ENCODE measurements around the gene ICA1. TPM values are rescaled to one million over a fixed set of nuclear protein-coding genes. Genes with fewer than 3 reads are reported as not detected.

The ICA1 gene
- polyA plus RNA-seq, 1 experiment = not detected

DNA sequence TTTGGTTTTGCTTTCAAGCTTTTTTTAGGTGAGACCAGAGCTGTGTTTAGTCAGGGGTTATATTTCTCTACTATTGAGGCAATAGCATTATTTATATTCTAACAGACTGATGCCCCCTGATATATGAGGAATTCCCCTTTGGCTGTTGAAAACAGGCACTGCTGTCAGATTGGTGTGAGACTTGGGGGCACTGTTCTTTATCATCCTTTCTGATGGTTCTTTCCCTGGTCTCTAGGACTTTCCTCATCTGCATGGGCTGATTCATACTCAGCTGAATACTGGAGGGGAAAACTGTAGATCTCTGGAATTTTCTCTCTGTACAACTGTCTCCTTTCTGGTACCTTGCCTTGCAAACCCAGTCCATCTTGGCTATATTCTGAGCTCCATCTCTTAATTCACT is 10.0 kb upstream of the ICA1 start:
- POLR2A ChIA-PET = no interaction called here
- TF ChIP-seq, protein P1, sequence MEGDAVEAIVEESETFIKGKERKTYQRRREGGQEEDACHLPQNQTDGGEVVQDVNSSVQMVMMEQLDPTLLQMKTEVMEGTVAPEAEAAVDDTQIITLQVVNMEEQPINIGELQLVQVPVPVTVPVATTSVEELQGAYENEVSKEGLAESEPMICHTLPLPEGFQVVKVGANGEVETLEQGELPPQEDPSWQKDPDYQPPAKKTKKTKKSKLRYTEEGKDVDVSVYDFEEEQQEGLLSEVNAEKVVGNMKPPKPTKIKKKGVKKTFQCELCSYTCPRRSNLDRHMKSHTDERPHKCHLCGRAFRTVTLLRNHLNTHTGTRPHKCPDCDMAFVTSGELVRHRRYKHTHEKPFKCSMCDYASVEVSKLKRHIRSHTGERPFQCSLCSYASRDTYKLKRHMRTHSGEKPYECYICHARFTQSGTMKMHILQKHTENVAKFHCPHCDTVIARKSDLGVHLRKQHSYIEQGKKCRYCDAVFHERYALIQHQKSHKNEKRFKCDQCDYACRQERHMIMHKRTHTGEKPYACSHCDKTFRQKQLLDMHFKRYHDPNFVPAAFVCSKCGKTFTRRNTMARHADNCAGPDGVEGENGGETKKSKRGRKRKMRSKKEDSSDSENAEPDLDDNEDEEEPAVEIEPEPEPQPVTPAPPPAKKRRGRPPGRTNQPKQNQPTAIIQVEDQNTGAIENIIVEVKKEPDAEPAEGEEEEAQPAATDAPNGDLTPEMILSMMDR (IDR thresholded peaks at IDR 0.05; ENCODE audit: low read depth, low read length) = no peak

DNA sequence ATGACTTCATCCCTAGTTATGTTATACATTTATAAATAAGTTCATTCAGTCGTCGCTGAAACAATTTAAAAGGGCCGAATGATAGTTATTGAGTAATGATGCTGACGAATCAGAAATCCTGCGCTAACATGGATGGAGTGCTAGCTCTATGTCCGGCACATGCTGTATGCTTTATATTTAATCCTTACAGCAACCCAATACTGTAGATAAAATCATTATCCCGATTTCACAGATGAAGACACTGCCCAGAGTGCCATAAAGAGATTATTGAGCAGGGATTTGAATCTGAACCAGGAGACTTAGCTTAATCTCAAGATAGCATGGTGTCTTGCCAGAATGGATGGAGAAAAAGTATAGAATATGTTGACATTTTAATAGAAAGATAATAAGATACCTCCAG is 1.1 kb upstream of the ICA1 start:
- Histone ChIP-seq H3K27ac (ENCODE audit: low read depth, low read length) (no peak overlapping the region), H3K9me3 (ENCODE audit: control insufficient read depth, insufficient read depth, low read length) (no peaks in the 10 kb centered on the region; the same call in 1 of the 2 replicates), H3K27me3 (ENCODE audit: control insufficient read depth, insufficient read depth, low read length) (peaks cover 8% of the 10 kb centered on the region), H3K4me3 (ENCODE audit: low read depth, low read length) (no peak overlapping the region)
- TF ChIP-seq, protein P1 (IDR thresholded peaks at IDR 0.05; ENCODE audit: low read depth, low read length) = no peak
- no peak for DNase-seq (ENCODE audit: low read depth, low spot score)
- POLR2A ChIA-PET = no interaction called here
- CTCF ChIA-PET = interaction anchor here (0.8 kb wide), 1 partner anchor 699 kb away, joined by 3 read pairs; no protein-coding TSS in a partner anchor

More for the DNA sequence above, 10.0 kb upstream of the ICA1 start:
- CTCF ChIA-PET = no interaction called here
- no peaks in the 10 kb centered on the region for H3K27me3 ChIP-seq (ENCODE audit: control insufficient read depth, insufficient read depth, low read length)
- H3K9me3 ChIP-seq (ENCODE audit: control insufficient read depth, insufficient read depth, low read length) = no peaks in the 10 kb centered on the region
- H3K4me3 ChIP-seq (ENCODE audit: low read depth, low read length) = no peak overlapping the region
- no peak for DNase-seq (ENCODE audit: low read depth, low spot score)
- H3K27ac ChIP-seq (ENCODE audit: low read depth, low read length) = no peak overlapping the region

DNA sequence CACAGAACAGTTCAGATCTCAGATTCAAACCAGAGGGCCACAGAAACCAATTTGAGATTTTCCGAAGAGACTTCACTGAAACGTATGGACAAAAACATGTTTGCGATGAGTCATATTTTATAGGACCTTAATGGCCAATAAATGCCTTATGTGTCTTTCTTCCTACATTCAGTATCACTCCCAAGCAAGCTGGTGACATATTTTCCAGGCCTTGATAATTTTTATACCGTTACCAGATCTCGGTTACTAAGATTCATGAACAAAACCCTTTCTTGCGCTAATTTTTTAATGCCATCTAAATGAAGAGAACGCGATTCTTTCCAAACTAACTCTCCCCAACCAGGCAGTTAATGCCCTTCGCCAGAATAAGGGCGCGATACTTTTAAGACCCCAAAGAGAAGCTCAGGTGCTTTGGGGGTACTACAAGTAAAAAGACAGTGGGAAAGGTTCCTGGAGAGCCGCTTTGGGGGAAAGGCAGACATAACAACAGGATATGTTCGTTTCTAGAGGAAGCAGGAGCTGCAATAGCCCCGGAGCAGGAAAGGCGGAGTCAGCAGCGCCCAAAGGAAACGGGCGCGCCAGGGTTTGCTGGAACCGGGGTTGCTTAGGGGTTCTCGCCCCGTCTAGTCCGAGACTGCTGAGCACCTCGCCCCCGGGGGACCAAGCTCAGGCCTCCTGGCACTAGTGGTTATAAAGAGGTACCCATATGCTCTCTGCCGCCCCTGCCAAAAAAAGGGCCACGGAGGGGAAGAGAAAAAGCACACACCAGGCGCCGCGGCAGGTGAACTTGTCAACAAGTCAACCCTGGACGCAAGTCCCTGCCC is 884 bp downstream of the ICA1 start:
- no peak overlapping the region for H3K27ac ChIP-seq (ENCODE audit: low read depth, low read length)
- no peak for DNase-seq (ENCODE audit: low read depth, low spot score)
- 0 out of 2 replicates have a peak overlapping the region, but pooled peaks have one; percentile 37 for H3K4me3 ChIP-seq (ENCODE audit: low read depth, low read length)
- POLR2A ChIA-PET = no interaction called here
- TF ChIP-seq, protein P1 (IDR thresholded peaks at IDR 0.05; ENCODE audit: low read depth, low read length) = no peak
- H3K27me3 ChIP-seq (ENCODE audit: control insufficient read depth, insufficient read depth, low read length) = peaks cover 8% of the 10 kb centered on the region
- no peaks in the 10 kb centered on the region; the same call in 1 of the 2 replicates for H3K9me3 ChIP-seq (ENCODE audit: control insufficient read depth, insufficient read depth, low read length)
- CTCF ChIA-PET = no interaction called here

DNA sequence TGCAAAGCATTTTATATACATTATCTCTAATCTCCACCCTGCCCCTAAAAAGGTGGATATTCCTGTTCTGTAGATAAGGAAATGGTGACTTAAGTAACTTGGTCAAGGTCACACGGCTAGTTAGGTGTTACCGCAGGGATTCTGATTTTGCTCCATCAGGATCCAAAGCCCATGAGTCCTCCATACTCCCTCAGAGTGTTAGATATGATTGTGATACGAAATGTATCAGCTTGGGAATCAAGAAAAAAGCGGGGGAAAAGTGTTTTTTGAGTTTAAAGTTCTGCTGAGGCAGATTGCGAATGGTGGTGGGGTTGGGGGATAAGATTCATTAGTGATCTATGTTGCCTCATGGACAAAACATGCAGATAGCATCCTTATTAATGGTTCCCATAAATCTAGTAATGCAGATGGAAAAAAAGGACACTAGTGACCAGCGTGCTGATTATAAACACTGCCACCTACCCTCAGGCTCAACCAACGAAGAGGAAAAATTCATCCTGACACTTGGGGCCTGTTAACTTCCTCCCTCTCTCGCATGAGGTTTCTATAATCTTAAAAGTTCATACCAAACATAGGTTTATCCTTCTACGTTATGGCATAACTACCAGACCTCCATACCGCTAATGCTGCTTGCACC is 2.3 kb downstream of the ICA1 start:
- H3K27ac ChIP-seq (ENCODE audit: low read depth, low read length) = no peak overlapping the region
- POLR2A ChIA-PET = no interaction called here
- peaks cover 8% of the 10 kb centered on the region for H3K27me3 ChIP-seq (ENCODE audit: control insufficient read depth, insufficient read depth, low read length)
- CTCF ChIA-PET = no interaction called here
- TF ChIP-seq, protein P1 (IDR thresholded peaks at IDR 0.05; ENCODE audit: low read depth, low read length) = no peak
- no peak for DNase-seq (ENCODE audit: low read depth, low spot score)
- no peak overlapping the region for H3K4me3 ChIP-seq (ENCODE audit: low read depth, low read length)
- no peaks in the 10 kb centered on the region; the same call in 1 of the 2 replicates for H3K9me3 ChIP-seq (ENCODE audit: control insufficient read depth, insufficient read depth, low read length)

DNA sequence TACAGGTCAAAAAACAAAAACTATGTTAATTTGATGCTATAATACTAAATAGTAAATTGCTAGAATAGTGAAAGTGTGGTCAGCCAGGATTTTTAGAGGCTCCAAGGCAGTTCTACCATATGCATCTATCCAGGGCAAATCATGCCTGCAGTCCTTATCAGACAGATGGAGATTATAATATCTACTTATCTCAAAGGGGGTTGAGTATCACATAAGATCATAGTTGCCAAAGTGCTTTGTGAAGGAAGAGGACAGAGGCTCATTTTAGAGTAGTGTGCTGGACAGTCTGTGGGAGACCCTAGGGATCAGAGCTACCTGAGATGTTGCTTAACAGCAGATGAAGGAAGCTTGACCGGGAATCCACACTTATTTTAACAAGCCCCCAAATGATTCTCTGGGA is 3.2 kb downstream of the ICA1 start:
- H3K27me3 ChIP-seq (ENCODE audit: control insufficient read depth, insufficient read depth, low read length) = peaks cover 8% of the 10 kb centered on the region
- H3K4me3 ChIP-seq (ENCODE audit: low read depth, low read length) = no peak overlapping the region
- no peaks in the 10 kb centered on the region; the same call in 1 of the 2 replicates for H3K9me3 ChIP-seq (ENCODE audit: control insufficient read depth, insufficient read depth, low read length)
- no peak for DNase-seq (ENCODE audit: low read depth, low spot score)
- ChIA-PET CTCF (no interaction called here), POLR2A (no interaction called here)
- H3K27ac ChIP-seq (ENCODE audit: low read depth, low read length) = no peak overlapping the region
- TF ChIP-seq, protein P1 (IDR thresholded peaks at IDR 0.05; ENCODE audit: low read depth, low read length) = no peak
